HG03280 (cell line): Measurements from ENCODE around the gene HOXD12.

Experiments used
- ATAC-seq: cut with Tn5 transposase; IDR thresholded peaks from one replicate; pipeline ENCODE4 v1.9.1; 2021; ENCODE audit warnings: mild to moderate bottlenecking, moderate library complexity; ENCODE audit not compliant: unreplicated experiment

The HOXD12 gene

GRCh38 chr2:176105078-176105729 lies 5.6 kb downstream of the HOXD12 start:
- ATAC-seq = no peak

GRCh38 chr2:176105730-176106580 lies 6.4 kb downstream of the HOXD12 start:
- ATAC-seq = no peak

- no peak for ATAC-seq
Measured at GRCh38 chr2:176106581-176107539, 7.3 kb downstream of the HOXD12 start, which contains the start of gene HOXD11. Gene HOXD11 (plus strand): TSS chr2:176107280. CDS start chr2:176107356, 76 bp downstream.

GRCh38 chr2:176107731-176108181 lies 8.2 kb downstream of the HOXD12 start:
- ATAC-seq = no peak

GRCh38 chr2:176109192-176109901 lies 9.8 kb downstream of the HOXD12 start:
- ATAC-seq = no peak

- ATAC-seq = no peak
Measured at GRCh38 chr2:176109946-176110345, 10.4 kb downstream of the HOXD12 start.

GRCh38 chr2:176110415-176111308 lies 11.1 kb downstream of the HOXD12 start:
- ATAC-seq = no peak

- ATAC-seq = peak; percentile 51
Measured at GRCh38 chr2:176111309-176111663, 11.7 kb downstream of the HOXD12 start.

GRCh38 chr2:176111846-176112374 lies 12.3 kb downstream of the HOXD12 start:
- no peak for ATAC-seq

- ATAC-seq = no peak
Measured at GRCh38 chr2:176112375-176113302, 13.0 kb downstream of the HOXD12 start.

- no peak for ATAC-seq
Measured at GRCh38 chr2:176114120-176114929, 14.7 kb downstream of the HOXD12 start.

GRCh38 chr2:176114930-176115625 lies 15.5 kb downstream of the HOXD12 start:
- ATAC-seq = no peak

- no peak for ATAC-seq
Measured at GRCh38 chr2:176115883-176116813, 16.6 kb downstream of the HOXD12 start, which contains the start of gene HOXD10. Gene HOXD10 (plus strand): TSS chr2:176116778. CDS start chr2:176116834, 56 bp downstream.

GRCh38 chr2:176117162-176117822 lies 17.7 kb downstream of the HOXD12 start:
- ATAC-seq = no peak

GRCh38 chr2:176117823-176118371 lies 18.3 kb downstream of the HOXD12 start:
- ATAC-seq = no peak
